ENCODE data around the gene UBQLN3.

The UBQLN3 gene

GRCh38 chr11:5505363-5506048, 4.3 kb downstream of the UBQLN3 start:
- DNase-seq (ENCODE audit: low read depth) = no peak

- no peak for DNase-seq (ENCODE audit: low read depth)
Measured at GRCh38 chr11:5504403-5504921, 5.3 kb downstream of the UBQLN3 start.

GRCh38 chr11:5500393-5500801, 9.4 kb downstream of the UBQLN3 start:
- DNase-seq (ENCODE audit: low read depth) = no peak

- no peak for DNase-seq (ENCODE audit: low read depth)
Measured at GRCh38 chr11:5499671-5500070, 10.1 kb downstream of the UBQLN3 start.

GRCh38 chr11:5489576-5490357, 20.0 kb downstream of the UBQLN3 start:
- DNase-seq (ENCODE audit: low read depth) = no peak

GRCh38 chr11:5488798-5489399, 20.9 kb downstream of the UBQLN3 start:
- DNase-seq (ENCODE audit: low read depth) = no peak

- DNase-seq (ENCODE audit: low read depth) = no peak
Measured at GRCh38 chr11:5488385-5488784, 21.4 kb downstream of the UBQLN3 start, which contains the start of gene OR52D1. Gene OR52D1, plus strand, starts transcription at chr11:5488685. Its CDS starts 22 bp downstream, at chr11:5488707.

- peak; percentile 8 for DNase-seq (ENCODE audit: low read depth)
Measured at GRCh38 chr11:5486421-5486820, 23.3 kb downstream of the UBQLN3 start.

- no peak for DNase-seq (ENCODE audit: low read depth)
Measured at GRCh38 chr11:5486003-5486402, 23.8 kb downstream of the UBQLN3 start.

- DNase-seq (ENCODE audit: low read depth) = peak; percentile 7
Measured at GRCh38 chr11:5476186-5476819, 33.5 kb downstream of the UBQLN3 start.

GRCh38 chr11:5473921-5474320, 35.8 kb downstream of the UBQLN3 start:
- no peak for DNase-seq (ENCODE audit: low read depth)

- no peak for DNase-seq (ENCODE audit: low read depth)
Measured at GRCh38 chr11:5467527-5467926, 42.2 kb downstream of the UBQLN3 start.

GRCh38 chr11:5460983-5461621, 48.7 kb downstream of the UBQLN3 start:
- no peak for DNase-seq (ENCODE audit: low read depth)

All from activated T-cell treated with anti-CD3 and anti-CD28 coated beads for 48 hours (primary cell).